Globus pallidus (tissue), 1 donor: Measurements from ENCODE around the gene PAWR.

Source experiments
- DNase-seq: peaks from one replicate; pipeline ENCODE4 v3.0.0-alpha.2; 2015; ENCODE audit warnings: low spot score

The PAWR gene

DNA sequence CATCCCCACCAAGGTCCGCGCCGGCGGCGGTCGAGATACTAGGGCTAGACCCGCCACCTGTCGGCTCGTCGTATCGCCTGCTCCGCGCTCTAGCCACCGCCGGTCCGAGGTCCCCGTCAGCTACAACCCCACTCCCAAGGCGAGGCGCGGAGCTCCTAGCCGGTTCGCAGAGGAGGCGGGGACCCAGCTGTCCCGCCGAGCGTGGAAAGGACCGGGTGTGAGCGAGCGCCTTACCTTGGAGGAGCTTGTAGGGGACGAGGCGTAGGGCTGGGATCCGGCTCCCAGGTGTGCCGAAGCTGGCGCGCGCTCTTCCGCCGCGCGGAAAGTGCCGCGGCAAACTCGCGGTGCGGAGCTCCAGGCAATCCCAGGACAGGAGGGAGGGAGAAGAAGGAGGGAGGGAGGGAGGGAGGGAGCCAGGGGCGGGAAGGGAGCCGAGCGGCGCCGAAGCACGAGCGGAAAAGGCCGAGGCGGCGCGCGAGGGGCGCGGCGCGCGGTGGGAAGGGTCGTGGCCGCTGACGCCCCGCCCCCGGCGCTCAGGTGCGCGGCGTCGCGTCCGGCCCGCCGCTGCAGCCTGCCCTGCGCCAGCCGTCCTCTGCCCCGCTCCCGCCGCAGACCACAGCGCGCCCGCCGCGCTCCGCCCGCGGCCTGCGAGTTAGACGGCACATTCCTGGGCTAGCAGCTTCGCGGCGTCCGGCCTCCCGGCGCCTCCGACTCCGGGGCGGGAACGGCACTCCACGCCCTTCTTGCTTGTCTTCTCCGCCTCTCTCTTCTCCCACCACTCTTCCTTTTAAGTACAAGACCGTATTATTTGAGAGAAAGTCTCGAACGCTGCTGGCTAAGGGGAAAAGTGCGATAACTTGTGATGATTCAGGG is at the start of gene PAWR:
Gene PAWR, minus strand, starts transcription at position 327 of the 873 bp plus-strand sequence. CDS start 720 bp downstream, outside the sequence.
- DNase-seq, result no peak

DNA sequence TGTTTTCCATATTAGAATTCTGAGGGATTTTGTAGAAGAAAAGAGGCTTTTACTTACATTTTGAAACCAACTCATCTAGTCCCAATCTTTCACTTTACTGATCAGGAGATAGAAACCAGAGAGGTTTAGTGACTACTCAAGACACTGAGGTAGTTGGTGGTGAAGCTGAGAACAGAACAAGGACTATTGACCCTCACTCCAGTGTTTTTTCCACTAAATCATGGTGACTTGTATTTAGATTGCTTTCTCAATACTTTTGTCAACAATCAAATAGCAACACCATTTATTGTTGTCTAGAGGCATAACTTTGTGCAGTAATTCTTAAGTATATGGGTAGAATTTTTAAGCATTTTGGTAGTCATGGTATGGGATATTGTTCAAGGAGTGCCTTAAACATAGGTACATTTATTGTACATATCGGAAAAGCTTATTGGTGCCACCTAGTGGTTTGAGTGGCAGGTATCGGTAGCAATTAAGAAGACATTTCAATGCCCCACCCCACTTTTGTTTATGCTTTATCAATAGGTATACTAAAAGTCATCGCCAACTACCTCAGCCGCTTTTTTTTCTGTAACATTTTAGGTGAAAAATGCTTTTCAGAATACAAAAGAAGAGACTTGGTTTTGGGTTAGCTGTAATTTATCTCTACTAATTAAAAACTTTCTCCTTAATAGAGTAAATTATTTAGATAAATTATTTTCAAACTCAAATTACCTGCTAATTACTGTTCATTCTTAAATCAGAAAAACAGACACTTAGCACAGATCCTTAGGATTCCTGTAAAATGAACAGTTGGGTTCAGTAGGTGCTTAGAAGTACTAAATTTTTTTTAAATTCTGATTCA is 47.3 kb upstream of the PAWR start:
- peak; percentile 20 for DNase-seq

GRCh38 chr12:79732638-79733037 is 41.9 kb upstream of the PAWR start:
- DNase-seq, result no peak

DNA sequence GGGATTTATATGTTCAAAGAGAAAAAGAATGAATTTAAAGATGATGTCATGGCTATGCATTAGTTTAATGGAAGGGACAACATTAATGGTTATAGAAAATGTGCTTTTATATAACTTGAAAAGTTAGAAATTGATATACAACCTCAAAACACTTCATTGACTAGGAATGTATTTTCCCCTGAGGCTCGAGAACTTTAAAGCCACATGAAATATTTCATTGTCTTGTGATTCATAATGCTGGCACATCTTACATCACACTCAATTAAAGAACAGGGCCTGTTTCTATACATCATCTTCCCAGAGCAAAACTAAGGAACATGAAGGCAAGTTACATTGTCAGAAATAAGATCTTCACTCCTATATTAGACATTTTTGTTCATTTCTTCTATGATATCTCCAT is 35.2 kb upstream of the PAWR start:
- no peak for DNase-seq

GRCh38 chr12:79717006-79717405 is 26.2 kb upstream of the PAWR start:
- DNase-seq, result no peak

GRCh38 chr12:79715308-79715707 is 24.5 kb upstream of the PAWR start:
- DNase-seq, result no peak

DNA sequence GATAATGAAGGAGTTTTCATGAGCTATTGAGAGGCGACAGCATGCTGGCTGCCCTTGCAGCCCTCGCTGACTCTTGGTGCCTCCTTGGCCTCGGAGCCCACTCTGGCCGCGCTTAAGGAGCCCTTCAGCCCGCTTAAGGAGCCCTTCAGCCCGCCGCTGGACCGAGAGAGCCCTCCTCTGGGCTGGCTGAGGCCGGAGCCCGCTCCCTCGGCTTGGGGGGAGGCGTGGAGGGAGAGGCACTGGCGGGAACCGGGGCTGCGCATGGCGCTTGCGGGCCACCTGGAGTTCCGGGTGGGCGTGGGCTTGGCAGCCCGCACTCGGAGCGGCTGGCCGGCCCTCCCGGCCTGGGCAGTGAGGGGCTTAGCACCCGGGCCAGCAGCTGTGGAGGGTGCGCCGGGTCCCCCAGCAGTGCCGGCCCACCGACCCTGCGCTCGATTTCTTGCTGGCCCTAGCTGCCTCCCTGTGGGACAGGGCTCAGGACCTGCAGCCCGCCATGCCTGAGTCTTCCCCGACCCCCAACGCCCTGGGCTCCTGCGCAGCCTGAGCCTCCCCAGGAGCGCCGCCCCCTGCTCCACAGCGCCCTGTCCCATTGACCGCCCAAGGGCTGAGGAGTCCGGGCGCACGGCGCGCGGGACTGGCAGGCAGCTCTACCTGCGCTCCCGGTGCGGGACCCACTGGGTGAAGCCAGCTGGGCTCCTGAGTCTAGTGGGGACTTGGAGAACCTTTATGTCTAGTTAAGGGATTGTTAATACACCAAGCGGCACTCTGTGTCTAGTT is 20.1 kb upstream of the PAWR start:
- DNase-seq, result no peak

DNA sequence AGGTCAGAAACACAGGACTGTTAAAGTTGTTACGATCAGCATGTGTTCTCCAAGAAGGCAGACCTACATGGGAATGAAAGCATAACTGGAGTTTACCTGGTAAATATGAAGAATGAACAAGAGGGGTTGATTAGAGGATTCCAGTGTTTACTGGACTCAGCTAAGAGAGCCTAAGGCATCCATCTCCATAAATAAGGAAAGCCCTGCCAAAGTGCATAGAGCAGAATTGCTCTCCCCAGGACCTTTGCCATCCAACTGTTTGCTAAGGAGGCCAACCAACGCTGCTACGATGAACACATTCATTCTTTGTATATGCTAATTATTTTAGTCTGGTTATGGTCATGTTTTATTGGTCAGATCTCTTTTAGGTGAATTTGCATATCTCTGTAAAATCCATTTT is 17.1 kb upstream of the PAWR start:
- no peak for DNase-seq

DNA sequence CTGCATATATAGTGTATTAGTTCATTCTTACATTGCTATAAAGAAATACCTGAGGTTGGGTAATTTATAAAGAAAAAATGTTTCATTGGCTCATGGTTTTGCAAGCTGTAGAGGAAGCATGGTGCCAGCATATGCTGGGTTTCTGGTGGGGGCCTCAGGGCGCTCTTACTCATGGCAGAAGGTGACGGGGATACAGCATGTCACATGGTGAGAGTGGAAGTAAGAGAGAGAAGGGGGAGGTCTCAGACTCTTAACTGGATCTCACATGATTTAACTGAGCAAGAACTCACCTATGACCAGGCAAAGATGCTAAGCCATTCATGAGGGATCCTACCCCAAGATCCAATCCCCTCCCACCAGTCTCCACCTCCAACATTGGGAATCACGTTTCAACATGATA is 15.9 kb upstream of the PAWR start:
- no peak for DNase-seq

- no peak for DNase-seq
These were observed 15.4 kb upstream of the PAWR start for GRCh38 chr12:79706156-79706555.

GRCh38 chr12:79698966-79699365 is 8.2 kb upstream of the PAWR start:
- DNase-seq, result no peak

- no peak for DNase-seq
These were observed 5.7 kb upstream of the PAWR start for GRCh38 chr12:79696416-79696815.

- no peak for DNase-seq
These were observed 2.3 kb upstream of the PAWR start for GRCh38 chr12:79692860-79693577.

DNA sequence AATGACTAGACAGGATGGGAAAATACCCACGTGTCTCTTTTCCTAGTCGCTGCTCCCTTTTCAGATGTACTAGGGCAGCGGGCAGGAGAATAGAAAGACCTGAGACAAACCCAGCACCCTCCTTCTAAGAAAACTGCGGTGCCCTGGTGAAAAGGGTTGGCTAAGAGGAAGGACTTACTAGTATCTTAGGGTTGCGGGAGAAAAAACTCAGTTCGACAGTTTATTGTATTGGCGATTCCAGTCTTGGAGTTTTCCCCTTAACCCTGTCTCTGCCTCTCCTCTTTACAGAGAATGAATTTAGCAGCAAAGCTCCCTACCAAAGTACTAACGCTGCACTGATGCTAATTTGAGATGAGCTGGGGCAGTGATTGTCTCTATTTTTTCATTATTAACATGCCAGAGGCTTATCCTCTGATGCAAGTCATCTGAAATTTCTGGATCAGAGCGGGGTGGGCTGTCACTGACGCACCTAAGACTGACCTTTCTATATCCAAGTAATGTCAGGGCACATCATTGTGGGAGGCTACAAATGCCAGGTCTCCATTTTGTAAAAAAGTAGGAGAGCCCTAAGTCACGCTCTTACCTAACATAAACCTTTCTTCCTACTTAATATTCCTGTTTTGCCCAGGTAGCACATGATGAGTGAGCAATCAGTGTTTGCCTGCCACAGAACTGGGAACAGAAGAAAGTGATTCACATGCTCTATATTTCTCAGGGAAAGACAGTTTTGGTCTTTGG is 916 bp upstream of the PAWR start:
- no peak for DNase-seq

DNA sequence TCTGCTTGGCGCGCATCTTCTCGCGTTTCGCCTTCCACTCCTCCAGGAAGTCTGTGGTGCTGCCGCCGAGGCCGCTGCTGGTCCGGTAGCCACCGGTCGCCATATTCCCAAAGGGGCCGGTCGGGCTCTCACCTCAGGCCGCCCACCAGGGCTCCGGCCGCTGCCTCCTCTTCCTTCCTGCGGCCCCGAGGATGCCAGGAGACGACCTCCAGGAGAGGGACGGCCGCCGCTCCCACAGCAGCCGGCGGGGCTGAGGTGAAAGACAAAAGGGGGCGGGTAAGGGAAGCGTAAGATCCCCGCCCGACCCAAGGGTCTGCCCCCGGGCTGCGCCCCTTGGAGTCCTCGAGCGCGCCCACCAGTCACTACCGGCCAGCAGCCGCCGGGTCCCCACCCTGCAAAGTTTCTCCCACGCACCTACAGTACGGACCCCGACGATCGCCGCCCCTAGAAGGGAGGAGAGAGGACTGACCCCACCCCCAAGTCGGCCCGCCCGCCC is 574 bp downstream of the PAWR start:
- no peak for DNase-seq

DNA sequence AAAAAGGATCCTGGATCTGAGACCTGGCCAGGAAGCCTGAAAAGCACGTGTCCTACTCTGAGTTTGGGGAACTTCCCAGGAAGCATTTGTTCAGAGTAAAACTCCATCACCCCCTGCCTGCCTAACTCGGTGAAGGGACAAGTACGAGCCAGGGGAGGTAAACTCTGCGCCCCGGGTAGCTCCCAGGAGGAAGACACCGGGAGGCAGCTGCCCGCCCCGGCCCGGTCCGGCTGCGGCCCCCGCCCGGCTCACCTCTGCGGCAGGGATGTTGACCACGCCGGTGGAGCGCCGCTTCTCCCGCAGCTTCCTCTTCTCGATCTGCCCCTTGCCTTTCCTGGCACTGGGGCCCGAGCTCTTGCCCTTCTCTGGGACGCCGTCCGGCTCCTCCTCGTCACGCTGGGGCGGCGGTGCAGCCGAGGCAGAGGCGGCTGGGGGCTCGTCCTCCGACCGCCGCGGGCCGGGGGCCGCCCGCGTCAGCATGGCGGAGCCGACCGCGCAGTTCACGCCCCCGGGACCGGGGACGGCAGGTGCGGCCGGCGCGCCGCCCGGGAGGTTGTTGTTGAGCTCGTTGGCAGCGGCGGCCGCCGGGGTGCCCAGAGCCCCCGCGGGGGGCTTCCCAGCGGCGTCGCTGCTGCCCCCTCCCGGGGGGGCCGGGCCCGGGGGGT is 1.2 kb downstream of the PAWR start:
- no peak for DNase-seq

DNA sequence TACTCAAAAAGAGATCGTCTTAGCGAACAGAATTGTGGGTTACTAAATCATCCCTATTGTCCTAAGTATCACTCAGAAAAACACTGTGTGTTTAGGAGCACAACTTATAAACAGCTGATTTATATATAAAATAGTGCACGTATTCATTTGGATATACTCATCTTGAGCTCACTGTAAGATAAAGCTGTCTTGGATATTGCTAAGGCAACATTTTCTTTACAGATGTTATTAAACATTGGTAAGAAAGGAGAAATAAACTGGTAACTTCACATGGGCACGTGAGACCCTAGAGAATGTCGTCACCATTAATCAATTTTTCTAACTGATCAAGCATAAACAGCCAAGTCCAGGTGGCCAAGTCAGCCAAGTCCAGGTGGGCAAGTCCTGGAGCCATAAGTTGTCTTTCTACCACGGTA is 1.7 kb downstream of the PAWR start:
- DNase-seq, result no peak

DNA sequence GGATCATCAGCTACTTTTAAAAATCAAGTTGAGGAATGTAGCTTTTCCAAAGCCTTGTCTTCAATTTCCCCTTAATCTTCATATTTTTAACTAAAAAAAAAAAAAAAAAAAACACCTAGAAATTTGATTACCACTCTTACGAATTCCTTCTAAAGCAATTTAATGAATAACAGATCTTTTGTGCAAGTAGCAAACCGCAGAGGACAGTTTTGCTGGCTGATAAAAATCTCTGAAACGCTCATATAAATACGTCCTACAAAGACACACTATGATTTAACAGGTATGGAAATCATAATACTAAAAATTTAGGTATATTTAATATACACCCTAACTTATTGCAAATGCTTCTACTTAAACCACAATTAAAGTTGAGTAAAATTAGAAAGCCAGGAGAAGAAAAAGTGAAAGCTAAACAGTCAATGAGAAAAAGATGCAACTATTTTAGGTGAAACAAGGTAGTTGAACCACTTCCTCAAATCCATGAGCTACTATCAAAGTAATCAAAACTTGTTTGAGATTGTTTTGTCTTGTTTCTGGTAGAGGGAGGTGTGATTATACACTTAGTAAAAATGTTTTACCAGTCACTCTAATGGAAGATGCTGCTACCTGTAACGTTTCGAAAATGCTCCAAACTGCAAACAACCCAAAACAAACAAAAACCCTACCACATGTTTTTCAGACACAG is 2.2 kb downstream of the PAWR start:
- DNase-seq, result no peak

GRCh38 chr12:79687711-79688260 is 3.0 kb downstream of the PAWR start:
- no peak for DNase-seq
